ENCODE results near the gene UCMA. TPM values are rescaled to one million over a fixed set of nuclear protein-coding genes. Genes with fewer than 3 reads are reported as not detected.

UCMA gene
- not detected for total RNA-seq

GRCh38 chr10:13234172-13234571 is at the start of gene UCMA:
UCMA (minus strand) TSS chr10:13234374; CDS start chr10:13234258, 116 bp downstream.

Other genes starting within 250 kb of the UCMA start
- gene CCDC3, start 232.7 kb downstream of the UCMA start, total RNA-seq, result under 1 TPM in 1 of 2 experiments, not detected in 1; 0.07 TPM
- 100 to 1,000 TPM; 128 to 129 TPM for gene OPTN, start 134.2 kb downstream of the UCMA start, total RNA-seq
- 10 to 100 TPM; 30.4 to 35.8 TPM for gene MCM10, start 72.8 kb downstream of the UCMA start, total RNA-seq
- 10 to 100 TPM in 1 of 2 experiments, 1 to 10 TPM in 1; 9.8 to 11.3 TPM for gene PHYH, start 65.7 kb upstream of the UCMA start, total RNA-seq
- 10 to 100 TPM; 56.1 to 60.2 TPM for gene SEPHS1, start 113.9 kb upstream of the UCMA start, total RNA-seq